ENCODE measurements around the gene IL1RAPL1. TPM values are rescaled to one million over a fixed set of nuclear protein-coding genes. Genes with fewer than 3 reads are reported as not detected.

The IL1RAPL1 gene
- total and polyA plus RNA-seq, 2 donors (not counting 3 experiments of a cell fraction or from before 2014, with no cell fraction given): 0.79 to 1.3 TPM

GRCh38 chrX:28717864-28718263 is 130.6 kb downstream of the IL1RAPL1 start:
- FAIRE-seq (no peak), DNase-seq (ENCODE audit: low read depth, low spot score) (no peak)
- dilution Hi-C loops (cut with MboI; ENCODE audit: extremely low pct_ligation_motif_present, low sequenced_read_pairs): no loop called here
- no peak overlapping the region for H3K4me3 ChIP-seq (replicated peaks in 1 of 3; ENCODE audit: insufficient read depth in 1 of 3, low read depth in 1 of 3, low read length in 3 of 3)
- no TSS peak for BruUV-seq (replicated peaks)
- no peak overlapping the region for H3K9ac ChIP-seq (replicated peaks; ENCODE audit: extremely low read depth, insufficient read depth, low read length)
- H3K9me3 ChIP-seq (replicated peaks; ENCODE audit: control insufficient read depth, insufficient read depth, low read length): no peaks in the 10 kb centered on the region
- no peaks in the 10 kb centered on the region for H3K27me3 ChIP-seq (ENCODE audit: control insufficient read depth in 2 of 2, insufficient read depth in 2 of 2, low read length in 2 of 2)
- CTCF ChIA-PET: no interaction called here
- H3K27ac ChIP-seq (ENCODE audit: insufficient read depth, low read depth, low read length): no peak overlapping the region
- no peaks in the 10 kb centered on the region for H3K36me3 ChIP-seq (ENCODE audit: control insufficient read depth in 2 of 2, extremely low read depth in 1 of 2, insufficient read depth in 2 of 2, low read length in 2 of 2)
- no peaks in the 10 kb centered on the region for H3K9me1 ChIP-seq (replicated peaks; ENCODE audit: control insufficient read depth, extremely low read depth, insufficient read depth, low read length)
- POLR2A ChIA-PET: no interaction called here
- no peak for TF ChIP-seq POLR2AphosphoS5 (IDR thresholded peaks at IDR 0.05; ENCODE audit: insufficient read depth, low read depth, low read length)
- no peak for TF ChIP-seq POLR2A (IDR thresholded peaks at IDR 0.05; ENCODE audit: low read depth, low read length)
- no peak for TF ChIP-seq FOS (IDR thresholded peaks at IDR 0.05; ENCODE audit: borderline replicate concordance, insufficient read depth, low read length)
- no peak for TF ChIP-seq GATA2 (IDR thresholded peaks at IDR 0.05; ENCODE audit: insufficient read depth, insufficient read length, low read depth, low read length)
- TF ChIP-seq MAX (IDR thresholded peaks at IDR 0.05; ENCODE audit: insufficient read depth, insufficient read length): no peak
- no peak for TF ChIP-seq EZH2 (IDR thresholded peaks at IDR 0.05; ENCODE audit: borderline replicate concordance, low read depth, low read length, severe bottlenecking)
- no peak for TF ChIP-seq MYC (IDR thresholded peaks at IDR 0.05; ENCODE audit: low read depth, low read length)
- TF ChIP-seq JUN (IDR thresholded peaks at IDR 0.05; ENCODE audit: borderline replicate concordance, insufficient read depth, insufficient read length, low read depth): no peak
- intact Hi-C loops (cut with micrococcal nuclease): no loop called here
- H4K20me1 ChIP-seq (replicated peaks; ENCODE audit: control insufficient read depth, extremely low read depth, insufficient read depth, low read length): no peaks in the 10 kb centered on the region
- H3K79me2 ChIP-seq (ENCODE audit: control insufficient read depth, insufficient read depth, low read length): no peaks in the 10 kb centered on the region
- H3K4me2 ChIP-seq (ENCODE audit: insufficient read depth, low read length): no peak overlapping the region
- H3K4me1 ChIP-seq (ENCODE audit: control insufficient read depth, extremely low read depth, insufficient read depth, low read length): no peaks in the 10 kb centered on the region
- no peak overlapping the region for H2AFZ ChIP-seq (ENCODE audit: low read depth, low read length)

- CTCF ChIA-PET: no interaction called here
- dilution Hi-C loops (cut with MboI; ENCODE audit: extremely low pct_ligation_motif_present, low sequenced_read_pairs) (no loop called here), intact Hi-C loops (cut with micrococcal nuclease) (no loop called here)
- FAIRE-seq: no peak
- no peak for TF ChIP-seq GATA2 (IDR thresholded peaks at IDR 0.05; ENCODE audit: insufficient read depth, insufficient read length, low read depth, low read length)
- TF ChIP-seq POLR2AphosphoS5 (IDR thresholded peaks at IDR 0.05; ENCODE audit: insufficient read depth, low read depth, low read length): no peak
- TF ChIP-seq MYC (IDR thresholded peaks at IDR 0.05; ENCODE audit: low read depth, low read length): no peak
- TF ChIP-seq JUN (IDR thresholded peaks at IDR 0.05; ENCODE audit: borderline replicate concordance, insufficient read depth, insufficient read length, low read depth): no peak
- POLR2A ChIA-PET: no interaction called here
- Histone ChIP-seq H3K4me2 (ENCODE audit: insufficient read depth, low read length) (no peak overlapping the region), H3K9ac (replicated peaks; ENCODE audit: extremely low read depth, insufficient read depth, low read length) (no peak overlapping the region), H2AFZ (ENCODE audit: low read depth, low read length) (no peak overlapping the region), H4K20me1 (replicated peaks; ENCODE audit: control insufficient read depth, extremely low read depth, insufficient read depth, low read length) (no peaks in the 10 kb centered on the region), H3K27me3 (ENCODE audit: control insufficient read depth in 2 of 2, insufficient read depth in 2 of 2, low read length in 2 of 2) (no peaks in the 10 kb centered on the region), H3K9me1 (replicated peaks; ENCODE audit: control insufficient read depth, extremely low read depth, insufficient read depth, low read length) (no peaks in the 10 kb centered on the region), H3K9me3 (replicated peaks; ENCODE audit: control insufficient read depth, insufficient read depth, low read length) (no peaks in the 10 kb centered on the region), H3K4me1 (ENCODE audit: control insufficient read depth, extremely low read depth, insufficient read depth, low read length) (no peaks in the 10 kb centered on the region), H3K4me3 (replicated peaks in 1 of 3; ENCODE audit: insufficient read depth in 1 of 3, low read depth in 1 of 3, low read length in 3 of 3) (no peak overlapping the region), H3K36me3 (ENCODE audit: control insufficient read depth in 2 of 2, extremely low read depth in 1 of 2, insufficient read depth in 2 of 2, low read length in 2 of 2) (no peaks in the 10 kb centered on the region), H3K79me2 (ENCODE audit: control insufficient read depth, insufficient read depth, low read length) (no peaks in the 10 kb centered on the region), H3K27ac (ENCODE audit: insufficient read depth, low read depth, low read length) (no peak overlapping the region)
- DNase-seq (ENCODE audit: low read depth, low spot score): no peak
- no TSS peak for BruUV-seq (replicated peaks)
Measured at GRCh38 chrX:28718450-28718849, 131.2 kb downstream of the IL1RAPL1 start.

All from endothelial cell of umbilical vein (primary cell).